Islet of Langerhans (tissue), 1 donor: Measurements from ENCODE around the gene ANKRD31.
"Not testable (repeated sequence)": the region's sequence is repeated elsewhere in the genome, so short reads cannot be mapped to it uniquely, and the experiment has no call there.

Experiments used
- FAIRE-seq: peaks from one replicate; lab custom pipeline; 2011; peaks lifted over from hg19 to GRCh38; lab: Jason Lieb, UNC

Gene ANKRD31

DNA sequence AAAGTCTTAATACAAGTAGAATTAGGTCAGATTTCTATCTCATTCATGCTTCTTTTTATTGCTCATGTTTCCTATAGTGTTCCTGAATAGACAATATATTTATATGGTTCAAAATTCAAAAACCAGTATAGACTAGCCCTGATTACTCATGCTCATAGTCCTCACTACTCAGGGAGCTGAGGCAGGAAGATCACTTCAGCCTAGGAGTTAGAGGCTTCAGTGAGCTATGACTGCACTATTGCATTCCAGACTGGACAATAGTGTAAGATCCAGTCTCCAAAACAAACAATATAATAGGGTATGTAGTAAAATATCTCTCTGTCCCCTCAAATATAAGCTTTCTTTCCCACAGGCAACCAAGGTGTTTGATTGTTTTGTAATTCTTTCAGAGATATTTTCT, 2.4 kb downstream of the ANKRD31 start:
- FAIRE-seq: no peak

DNA sequence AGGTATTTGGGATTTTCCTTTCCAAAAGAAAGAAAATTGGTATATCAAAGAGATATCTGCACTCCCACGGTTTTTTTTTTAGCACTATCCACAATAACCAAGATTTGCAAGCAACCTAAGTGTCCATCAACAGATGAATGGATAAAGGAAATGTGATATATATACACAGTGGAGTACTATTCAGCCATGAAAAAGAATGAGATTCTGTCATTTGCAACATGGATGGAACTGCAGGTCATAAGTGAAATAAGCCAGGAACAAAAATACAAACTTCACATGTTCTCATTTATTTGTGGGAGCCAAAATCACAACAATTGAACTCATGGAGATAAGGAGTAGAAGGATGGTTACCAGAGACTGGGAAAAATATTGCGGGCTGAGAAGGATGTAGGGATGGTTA, 9.8 kb downstream of the ANKRD31 start:
- no peak for FAIRE-seq

DNA sequence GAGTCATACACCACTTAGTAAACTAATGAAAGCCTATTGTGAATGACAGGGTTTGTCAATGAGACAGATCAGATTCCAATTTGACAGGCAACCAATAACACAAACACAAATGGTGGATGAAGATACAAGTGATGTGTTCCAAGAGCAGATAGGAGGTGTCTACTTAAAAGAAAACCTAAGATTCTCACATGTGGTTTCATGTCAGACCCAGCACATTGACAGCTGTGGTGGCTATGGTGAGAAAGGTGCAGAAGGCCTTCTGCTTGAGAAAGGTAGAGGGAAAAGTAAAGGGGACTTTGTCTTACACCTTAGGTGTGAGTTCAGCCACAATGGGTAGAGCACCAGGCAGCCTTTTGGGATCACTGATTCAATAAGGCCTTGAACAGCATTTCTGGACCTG, 11.2 kb downstream of the ANKRD31 start:
- FAIRE-seq: no peak

DNA sequence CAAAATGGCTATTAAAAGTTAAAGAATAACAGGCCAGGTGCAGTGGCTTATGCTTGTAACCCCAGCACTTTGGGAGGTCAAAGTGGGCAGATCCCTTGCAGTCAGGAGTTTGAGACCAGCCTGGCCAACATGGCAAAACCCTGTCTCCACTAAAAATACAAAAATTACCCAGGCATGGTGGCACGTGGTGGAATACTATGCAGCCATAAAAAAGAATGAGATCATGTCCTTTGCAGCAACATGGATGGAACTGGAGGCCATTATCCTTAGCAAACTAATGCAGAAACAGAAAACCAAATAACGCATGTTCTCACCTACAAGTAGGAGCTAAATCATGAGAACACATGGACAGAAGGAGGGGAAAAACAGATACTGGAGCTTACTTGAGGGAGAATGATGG, 15.9 kb downstream of the ANKRD31 start:
- not testable (repeated sequence) for FAIRE-seq

DNA sequence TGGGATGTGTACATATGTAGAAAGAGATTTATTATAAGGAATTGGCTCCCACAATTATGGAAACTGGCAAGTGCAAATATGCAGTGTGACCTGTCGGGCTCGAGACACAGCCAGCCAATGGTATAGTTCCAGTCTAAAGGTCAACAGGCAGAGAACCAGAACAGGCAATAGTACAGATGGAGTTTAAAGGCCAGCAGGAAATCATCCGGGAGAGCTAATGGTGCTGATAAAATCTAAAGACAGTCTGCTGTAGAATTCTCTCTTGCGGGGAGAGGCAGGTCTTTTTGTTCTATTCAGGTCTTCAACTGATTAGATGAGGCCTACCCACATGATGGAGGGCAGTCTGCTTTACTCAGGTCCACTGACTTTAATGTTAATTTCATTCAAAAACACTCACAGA, 21.8 kb downstream of the ANKRD31 start:
- FAIRE-seq: peak; percentile 21

DNA sequence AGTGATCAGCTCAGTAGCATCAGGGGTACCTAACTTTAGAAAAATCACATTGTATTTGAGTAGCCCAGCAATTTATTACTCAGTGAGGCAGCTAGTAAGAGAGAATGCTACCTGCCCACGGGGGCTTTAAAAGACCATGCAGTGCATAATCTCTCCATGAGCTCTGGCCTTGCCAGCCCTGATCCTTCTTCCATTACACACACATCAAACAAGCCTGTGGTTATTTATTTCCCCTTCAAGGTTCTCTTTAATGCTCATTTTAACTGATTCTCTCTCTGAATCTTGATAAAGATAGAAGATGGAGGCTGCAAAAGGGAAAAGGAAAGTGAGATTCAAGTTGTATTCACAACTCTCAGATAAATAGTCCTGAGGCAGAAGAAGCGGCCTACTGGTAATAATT, 22.3 kb downstream of the ANKRD31 start:
- no peak for FAIRE-seq

DNA sequence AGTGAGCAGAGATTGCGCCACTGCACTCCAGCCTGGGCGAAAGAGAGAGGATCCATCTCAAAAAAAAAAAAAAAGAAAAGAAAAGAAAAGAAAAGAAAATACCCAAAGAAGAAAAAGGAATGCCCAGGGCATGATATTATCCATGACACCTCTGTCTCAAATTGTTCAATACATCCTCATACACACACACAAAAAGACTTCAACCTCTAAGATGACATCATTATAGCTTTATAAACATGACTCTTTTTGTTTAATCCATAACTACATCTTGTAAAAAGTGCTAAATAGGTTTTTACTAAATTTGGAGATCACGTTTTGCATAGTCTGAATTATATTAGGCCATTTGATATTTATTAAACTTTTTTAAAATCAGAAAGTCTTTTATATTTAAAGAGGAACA, 33.1 kb downstream of the ANKRD31 start:
- FAIRE-seq: no peak

DNA sequence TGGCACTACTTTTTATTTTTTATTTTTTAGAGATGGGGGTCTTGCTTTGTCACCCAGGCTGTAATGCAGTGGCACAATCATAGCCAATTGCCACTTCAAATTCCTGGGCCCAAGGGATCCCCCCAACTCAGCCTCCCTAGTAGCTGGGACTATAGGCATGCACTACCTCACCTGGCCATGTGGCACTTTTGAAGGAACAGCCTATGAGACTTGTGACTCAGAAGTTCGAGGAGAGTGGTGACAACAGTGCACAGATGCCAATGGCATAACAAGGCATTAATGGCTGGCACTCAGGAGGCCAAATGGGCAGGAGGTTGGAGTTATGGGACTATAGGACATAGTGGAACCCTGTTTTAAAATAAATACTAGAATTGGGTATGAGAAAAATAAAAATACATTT, 33.7 kb downstream of the ANKRD31 start:
- FAIRE-seq: no peak

DNA sequence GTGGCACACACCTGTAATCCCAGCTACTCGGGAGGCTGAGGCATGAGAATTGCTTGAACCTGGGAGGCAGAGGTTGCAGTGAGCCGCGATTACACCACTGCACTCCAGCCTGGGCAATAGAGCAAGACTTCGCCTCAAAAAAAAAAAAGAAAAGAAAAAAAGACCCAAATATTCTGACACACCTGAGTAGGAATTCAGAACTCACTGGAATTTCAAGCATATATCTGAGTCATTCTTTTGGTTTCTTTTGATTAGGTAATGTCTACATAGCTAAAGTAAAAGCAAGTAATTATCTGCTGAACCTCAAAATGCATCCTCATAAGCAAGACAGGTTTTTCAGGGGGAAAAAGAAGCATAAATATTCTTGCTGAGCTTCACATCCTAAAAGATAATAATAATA, 35.9 kb downstream of the ANKRD31 start:
- no peak for FAIRE-seq

DNA sequence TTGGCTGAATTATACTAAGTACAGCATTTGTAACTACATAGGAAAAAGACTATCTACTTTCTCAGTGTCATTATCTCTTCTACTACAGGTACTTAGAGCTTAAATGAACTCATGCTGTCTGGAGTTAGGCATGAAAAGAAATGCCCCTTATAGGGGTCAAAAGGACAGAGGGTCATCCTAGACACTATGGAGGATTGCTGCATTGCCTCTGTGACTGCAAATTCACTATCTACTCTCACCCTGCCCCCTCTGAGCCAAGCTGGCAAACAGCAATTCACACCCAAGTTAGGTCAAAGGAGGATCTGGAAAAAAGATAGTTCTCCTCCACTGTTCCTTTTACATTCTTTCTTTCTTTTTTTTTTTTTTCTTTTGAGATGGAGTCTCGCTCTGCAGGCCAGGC, 36.7 kb downstream of the ANKRD31 start:
- FAIRE-seq: no peak

DNA sequence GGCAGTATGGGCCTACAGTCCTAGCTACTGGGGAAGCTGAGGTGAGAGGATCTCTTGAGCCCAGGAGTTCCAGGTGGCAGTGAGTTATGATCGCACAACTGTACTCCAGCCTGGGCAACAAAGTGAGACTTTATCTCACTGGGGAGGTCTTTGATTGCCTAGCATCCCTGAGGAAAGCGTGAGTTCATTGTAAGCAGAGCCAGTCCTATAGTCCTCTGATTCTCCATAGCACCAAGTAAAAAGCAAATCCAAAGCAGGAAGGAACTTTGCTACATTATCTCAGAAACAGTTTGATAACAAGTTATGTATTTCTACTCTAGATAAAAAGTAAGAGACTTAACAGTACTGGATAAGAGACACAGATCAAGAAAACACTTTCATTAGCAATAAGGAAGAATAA, 37.6 kb downstream of the ANKRD31 start:
- FAIRE-seq: no peak

DNA sequence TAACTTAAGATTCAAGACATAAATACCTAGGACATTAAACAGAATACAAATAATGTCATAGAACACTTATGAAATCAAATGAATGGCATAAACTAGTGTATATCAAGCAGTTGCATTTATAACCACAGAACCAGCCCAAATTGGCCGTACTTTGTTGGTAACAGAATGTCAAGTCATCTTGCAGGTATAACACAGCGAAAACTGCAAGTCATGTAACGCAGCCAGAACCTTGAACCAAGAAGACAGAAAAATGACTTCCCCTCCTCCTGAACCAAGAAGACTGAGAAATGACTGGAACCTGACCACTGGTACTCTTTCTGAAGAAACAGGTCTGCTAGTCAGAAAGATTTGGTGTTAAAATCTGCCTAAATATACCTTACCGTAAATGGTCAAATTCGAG, 38.9 kb downstream of the ANKRD31 start:
- FAIRE-seq: no peak

DNA sequence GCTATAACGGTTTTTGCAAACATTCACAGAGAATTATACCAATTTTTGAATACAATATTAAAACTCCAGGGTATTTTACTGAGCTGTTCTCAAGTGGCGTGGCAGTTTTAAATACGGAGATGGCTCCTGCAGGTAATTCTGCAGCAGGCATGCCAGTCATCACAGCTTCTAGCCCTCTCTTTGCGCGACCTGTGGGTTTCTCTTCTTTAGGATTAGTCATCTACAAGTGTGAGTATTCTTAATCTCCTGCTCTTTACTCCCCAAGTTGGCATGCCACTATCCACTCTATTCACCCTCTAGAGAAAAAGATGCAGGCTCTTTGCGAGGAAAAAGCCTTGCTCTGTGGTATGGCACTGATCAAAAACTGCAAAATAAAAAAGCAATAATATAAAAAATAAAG, 43.9 kb downstream of the ANKRD31 start:
- FAIRE-seq: no peak

DNA sequence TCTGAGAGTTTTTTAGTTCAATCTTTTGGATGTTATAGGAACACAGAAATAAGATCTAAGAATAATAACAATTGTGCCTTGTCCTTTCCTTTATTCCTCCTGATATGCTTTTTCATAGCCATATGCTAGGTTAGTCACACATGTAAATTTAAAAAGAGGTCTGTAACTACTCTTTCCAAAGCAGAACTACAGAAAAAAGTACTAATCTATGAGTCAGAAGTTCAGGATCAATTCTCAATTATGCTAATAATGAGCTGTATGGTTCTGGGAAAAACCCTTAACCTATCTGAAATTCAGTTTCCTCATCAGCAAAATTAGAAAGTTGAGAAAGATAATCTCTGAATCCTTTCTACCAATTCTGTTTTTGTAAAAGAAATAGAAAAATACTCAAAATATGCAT, 44.4 kb downstream of the ANKRD31 start:
- no peak for FAIRE-seq

DNA sequence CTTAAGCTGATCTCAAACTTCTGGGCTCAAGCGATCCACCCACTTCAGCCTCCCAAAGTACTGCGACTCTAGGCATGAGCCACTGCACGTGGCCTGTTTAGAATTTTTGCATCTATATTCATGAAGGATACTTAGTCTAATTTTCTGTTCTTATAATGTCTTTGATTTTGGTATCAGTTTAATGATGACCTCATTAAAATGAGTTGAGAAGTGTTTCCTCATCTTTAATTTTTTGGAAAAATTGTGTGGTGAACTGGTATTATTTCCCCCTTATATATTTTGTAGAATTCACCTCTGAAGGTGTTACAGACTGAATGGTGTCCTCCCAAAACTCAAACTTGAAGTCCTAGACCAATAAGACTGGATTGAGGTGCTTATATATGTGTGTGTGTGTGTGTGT, 46.5 kb downstream of the ANKRD31 start:
- FAIRE-seq: no peak

DNA sequence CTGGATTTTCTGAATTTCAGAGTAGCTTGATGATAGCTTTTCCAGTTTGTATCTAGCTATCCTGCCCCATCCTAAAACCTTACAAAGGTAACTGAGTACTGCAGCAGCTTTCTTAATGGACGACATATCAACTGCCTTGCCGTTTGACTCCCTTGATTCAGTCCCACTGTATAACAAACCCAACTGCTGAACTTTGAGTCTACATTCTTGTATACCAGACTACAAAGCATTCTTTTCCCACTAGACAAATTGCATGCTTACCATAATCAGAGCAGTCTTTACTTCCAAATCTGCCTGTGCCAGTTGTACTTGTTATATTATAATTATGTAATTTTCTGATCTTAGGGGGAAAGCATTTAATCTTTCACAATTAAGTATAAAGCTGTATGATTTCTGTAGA, 47.3 kb downstream of the ANKRD31 start:
- FAIRE-seq: no peak

DNA sequence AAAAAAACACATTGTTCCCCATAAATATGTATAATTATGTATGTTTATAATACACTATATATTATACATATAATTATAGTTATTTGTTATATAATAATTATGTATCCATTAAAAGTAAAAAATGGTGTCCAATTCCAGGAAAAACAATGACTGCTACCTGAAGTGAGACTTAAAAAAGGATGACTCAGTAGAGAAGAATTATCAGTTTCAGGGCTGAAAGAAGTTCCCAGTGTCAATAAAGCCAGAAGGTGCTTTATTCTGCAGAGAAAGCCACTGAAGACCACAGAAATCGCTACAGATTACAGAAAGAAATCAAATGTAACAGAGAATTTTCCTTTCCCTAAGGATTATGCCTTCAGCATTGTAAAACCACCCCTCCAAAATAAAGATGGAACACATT, 50.9 kb downstream of the ANKRD31 start:
- FAIRE-seq: no peak

DNA sequence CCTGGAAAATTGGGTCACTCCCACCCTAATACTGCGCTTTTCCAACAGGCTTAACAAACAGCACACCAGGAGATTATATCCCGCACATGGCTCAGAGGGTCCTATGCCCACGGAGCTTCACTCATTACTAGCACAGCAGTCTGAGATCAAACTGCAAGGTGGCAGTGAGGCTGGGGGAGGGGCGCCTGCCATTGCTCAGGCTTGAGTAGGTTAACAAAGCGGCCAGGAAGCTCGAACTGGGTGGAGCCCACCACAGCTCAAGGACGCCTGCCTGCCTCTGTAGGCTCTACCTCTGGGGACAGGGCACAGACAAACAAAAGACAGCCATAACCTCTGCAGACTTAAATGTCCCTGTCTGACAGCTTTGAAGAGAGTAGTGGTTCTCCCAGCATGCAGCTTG, 60.7 kb downstream of the ANKRD31 start:
- FAIRE-seq: not testable (repeated sequence)

DNA sequence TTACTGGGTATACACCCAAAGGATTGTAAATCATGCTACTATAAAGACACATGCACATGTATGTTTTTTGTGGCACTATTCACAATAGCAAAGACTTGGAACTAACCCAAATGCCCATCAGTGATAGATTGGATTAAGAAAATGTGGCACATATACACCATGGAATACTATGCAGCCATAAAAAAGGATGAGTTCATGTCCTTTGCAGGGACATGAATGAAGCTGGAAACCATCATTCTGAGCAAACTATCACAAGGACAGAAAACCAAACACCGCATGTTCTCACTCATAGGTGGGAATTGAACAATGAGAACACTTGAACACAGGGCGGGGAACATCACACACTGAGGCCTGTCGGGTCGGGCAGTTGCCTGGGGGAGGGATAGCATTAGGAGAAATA, 61.8 kb downstream of the ANKRD31 start:
- not testable (repeated sequence) for FAIRE-seq

DNA sequence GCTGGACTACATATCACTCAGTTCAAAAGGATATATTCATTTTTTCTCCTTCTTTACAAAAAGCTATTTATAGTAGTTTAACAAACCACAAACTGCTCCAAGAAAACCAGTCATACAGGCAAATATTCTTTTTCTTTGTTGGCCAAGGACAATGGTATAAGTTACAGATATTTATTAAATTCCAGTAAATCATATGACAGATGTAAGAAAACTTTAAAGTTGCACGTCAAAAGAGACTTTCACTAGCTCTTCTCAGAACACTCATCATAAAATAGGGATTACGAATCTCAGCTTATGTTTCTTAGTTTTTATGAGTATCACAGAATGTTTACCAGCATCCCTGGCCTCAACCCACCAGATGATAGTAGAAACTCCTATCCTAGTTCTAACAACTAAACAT, 67.2 kb downstream of the ANKRD31 start:
- no peak for FAIRE-seq

DNA sequence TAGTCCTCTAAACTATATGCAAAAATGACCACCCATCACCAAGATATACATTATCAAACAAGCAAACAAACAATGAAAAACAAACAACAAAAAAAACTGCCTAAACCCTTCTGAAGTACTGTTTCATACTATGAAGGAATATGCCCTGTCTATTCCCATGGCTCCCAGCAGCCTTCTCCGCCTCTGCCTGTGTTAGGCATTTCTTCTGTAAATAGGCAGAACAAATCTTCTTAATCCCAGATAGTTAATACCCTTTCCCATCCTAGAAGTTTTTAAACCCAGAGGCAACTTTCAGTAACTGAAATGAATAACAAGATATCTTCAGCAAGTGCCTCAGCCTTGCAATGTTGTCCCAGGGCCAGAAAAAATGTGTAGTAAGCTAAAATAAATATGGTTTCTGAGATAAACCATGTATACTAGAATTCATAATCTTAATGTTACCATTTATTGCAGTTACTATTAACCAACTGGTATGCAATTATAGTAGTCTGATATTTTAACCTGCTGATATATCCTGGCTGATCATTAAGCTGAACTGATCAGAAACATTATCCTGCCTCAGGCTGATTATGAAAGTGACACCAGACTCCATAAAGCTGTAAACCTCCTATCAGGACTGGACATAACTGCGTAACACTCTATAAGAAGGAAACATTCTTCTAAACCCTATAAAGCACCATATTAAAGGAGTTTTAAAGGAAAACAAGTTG, 68.5 kb downstream of the ANKRD31 start:
- no peak for FAIRE-seq

DNA sequence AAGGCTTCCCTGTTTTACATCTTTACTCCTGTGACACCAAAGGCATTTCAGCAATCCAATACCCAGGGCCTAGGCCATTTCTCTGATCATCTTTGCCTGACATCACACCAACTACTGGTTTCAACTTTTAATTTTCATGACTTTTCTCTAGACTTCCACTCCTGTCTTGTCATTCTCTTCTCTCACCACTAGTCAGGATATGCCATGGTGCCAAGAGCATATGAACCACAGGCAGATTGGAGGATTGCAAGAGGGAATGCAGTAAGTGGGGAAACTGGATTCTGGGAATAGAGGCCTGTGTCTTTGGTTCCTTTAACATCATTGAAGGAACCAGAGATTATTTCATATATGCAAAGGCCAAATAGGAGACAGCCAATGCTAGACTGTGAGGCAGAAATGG, 69.3 kb downstream of the ANKRD31 start:
- no peak for FAIRE-seq

DNA sequence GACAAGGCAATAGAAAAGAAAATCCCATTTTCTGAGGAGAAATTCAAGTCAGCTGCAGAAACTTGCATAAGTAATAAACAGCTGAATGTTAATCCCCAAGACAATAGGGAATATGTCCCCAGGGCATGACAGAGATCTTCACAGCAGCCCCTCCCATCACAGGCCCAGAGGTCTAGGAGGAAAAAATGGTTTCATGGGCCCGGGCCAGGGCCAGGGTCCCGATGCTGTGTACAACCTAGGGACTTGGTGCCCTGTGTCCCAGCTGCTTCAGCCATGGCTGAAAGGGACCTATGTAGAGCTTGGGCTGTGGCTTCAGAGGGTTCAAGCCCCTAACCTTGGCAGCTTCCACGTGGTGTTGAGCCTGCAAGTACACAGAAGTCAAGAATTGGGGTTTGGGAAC, 75.2 kb downstream of the ANKRD31 start:
- FAIRE-seq: not testable (repeated sequence)

DNA sequence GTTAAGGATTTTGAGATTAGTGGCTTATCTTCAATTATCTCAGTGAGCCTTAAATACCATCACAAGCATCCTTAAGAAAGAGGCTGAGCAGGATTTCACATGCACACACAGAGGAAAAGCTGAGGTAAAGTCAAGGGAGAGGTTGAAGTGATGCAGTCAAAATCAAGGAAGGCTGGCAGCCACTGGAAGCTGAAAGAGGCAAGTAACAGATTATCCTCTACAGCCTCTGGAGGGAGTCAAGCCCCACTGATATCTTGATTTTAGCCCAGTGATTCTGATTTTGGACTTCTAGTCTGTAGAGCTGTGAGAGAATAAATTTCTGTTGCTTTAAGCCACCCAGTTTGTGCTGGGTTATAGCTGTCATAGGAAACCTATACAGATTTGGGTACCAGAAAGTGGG, 80.1 kb downstream of the ANKRD31 start:
- no peak for FAIRE-seq

DNA sequence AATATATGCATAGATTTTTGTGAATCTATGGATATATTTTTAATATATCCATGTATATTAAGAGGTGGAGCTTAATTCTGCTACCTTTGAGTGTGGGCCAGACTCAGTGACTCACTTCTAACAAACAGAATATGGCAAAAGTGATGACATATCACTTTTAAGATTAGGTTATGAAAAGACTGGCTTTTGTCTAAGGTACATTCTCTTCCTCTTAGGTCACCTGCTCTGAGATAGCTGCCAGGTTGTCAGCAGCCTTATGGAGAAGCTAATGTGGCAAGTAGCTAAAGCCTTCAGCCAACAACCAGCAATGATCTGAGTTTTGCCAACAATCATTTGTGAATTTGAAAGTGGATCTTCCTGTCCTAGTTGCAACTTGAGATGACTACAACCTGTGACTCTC, 83.8 kb downstream of the ANKRD31 start:
- no peak for FAIRE-seq
